Dedifferentiated amniotic fluid mesenchymal stem cell (primary cell): ENCODE data around the gene UNC5B.
"Not testable (repeated sequence)": the region's sequence is repeated elsewhere in the genome, so short reads cannot be mapped to it uniquely, and the experiment has no call there.

ENCODE experiments used
- DNase-seq: peaks from one replicate; pipeline ENCODE4 v3.0.0-alpha.2; 2016; ENCODE audit errors: extremely low spot score

UNC5B gene

DNA sequence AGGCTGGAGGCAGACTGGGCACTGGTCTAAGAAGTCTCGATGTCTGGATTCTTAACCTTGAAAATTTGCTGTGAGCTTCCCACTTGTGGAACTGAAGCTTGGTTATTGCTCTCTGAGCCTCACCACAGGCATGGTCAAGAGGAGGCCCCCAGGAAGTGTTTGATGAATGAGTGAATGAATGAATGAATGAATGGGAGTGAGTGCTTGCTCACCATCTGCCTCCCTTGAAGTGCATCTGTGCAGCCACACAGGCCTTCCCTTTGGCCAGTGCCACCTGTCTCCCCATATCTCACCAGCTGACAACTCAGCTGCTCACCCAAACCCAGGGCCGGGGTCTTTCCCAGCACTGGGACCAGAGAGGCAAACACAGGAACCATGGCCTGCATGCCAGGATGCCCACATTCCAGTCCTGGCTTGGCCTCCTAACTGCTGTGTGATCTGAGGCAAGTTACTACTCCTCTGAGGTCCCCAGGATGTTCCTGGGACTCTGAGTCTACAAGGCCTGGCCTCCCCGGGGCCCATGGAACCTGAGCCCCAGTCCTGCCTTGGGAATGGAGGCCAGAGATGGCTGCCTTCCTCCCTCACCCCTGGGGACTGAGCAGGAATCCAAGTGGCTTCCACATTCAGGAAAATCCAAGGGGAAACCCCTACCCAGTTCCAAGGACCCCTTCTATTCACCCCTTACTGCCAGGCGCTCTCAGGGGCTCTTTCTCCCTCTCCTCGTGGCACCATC is 55.3 kb downstream of the UNC5B start:
- DNase-seq = no peak

DNA sequence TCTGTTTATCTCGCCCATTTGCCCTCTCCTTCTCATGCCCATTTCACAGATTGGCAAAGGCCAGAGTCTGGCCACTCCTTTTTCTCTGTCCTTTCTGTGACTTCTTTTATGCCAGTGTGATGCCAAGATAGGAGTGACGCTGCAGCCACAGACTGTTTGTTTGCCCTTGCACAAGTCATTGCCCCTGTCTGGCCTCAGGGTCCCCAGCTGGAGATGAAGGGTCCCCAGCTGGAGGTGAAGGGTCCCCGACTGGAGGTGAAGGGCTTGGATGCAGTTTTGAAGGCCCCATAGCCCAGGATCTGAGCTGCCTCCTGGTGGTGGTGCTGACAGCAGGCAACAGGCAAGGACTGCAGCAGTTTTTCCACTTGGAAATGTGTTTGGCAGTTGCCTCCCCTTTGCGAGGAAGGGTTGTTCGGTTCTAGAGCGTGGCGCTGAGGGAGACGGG is 55.9 kb downstream of the UNC5B start:
- DNase-seq = peak; percentile 26

DNA sequence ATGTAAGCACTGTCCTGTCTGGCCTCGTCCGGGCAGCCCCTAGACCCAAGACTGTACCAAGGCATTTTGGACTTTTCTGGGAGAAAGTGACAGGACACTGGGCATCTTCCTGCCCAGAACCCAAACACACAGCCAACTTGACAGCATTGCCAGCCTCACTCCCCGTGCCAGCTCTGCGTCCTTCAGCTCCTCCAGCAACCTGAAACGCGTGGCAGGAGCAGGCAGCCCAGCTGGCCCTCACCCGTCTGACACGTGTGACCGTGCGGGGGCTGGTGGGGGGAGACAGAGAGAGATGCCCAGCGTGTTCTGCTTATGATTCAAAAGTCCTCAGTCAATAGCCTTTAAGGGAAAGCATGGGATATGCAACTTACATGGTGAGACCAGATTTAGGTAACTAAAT is 56.4 kb downstream of the UNC5B start:
- DNase-seq = no peak

DNA sequence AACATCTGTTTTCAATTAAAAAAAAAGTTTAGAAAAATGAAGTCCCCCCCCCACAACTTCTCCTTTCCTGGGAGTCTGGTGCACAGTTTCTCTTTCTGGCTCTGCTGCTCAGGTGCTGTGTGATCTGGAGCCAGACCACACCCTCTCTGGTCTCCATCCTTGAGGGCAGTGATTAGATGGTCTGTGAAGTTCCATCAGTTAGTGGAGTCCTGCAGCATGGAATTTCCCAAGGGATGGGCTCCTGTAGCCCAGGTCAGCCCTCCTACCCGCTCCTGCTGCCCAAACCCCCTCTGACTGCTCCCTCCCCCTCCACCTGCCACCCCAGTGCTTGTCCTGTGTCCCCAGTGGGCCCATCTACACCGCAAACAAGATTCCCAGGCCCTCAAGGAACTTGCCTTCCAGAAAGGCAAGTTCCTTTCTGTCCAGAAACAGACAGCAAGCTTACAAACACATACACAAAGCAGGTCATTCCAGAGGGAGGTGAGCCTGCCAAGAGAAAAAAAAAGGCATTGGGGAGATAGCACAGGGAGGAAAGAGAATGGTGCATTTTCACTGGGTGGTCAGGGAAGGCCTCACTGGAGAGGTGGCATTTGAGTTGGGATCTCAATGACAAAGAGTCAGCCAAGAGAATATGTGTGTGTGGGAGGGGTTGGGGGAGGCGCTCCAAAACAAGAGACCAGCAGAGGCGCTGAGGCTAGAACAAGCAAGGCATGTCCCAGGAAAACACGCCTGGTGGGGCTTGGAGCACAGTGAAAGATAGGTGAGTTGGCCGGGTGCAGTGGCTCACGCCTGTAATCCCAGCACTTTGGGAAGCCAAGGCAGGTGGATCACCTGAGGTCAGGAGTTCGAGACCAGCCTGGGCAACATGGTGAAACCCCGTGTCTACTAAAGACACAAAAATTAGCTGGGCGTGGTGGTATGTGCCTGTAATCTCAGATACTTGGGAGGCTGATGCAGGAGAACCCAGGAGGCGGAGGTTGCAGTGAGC is 57.2 kb downstream of the UNC5B start:
- DNase-seq = no peak

DNA sequence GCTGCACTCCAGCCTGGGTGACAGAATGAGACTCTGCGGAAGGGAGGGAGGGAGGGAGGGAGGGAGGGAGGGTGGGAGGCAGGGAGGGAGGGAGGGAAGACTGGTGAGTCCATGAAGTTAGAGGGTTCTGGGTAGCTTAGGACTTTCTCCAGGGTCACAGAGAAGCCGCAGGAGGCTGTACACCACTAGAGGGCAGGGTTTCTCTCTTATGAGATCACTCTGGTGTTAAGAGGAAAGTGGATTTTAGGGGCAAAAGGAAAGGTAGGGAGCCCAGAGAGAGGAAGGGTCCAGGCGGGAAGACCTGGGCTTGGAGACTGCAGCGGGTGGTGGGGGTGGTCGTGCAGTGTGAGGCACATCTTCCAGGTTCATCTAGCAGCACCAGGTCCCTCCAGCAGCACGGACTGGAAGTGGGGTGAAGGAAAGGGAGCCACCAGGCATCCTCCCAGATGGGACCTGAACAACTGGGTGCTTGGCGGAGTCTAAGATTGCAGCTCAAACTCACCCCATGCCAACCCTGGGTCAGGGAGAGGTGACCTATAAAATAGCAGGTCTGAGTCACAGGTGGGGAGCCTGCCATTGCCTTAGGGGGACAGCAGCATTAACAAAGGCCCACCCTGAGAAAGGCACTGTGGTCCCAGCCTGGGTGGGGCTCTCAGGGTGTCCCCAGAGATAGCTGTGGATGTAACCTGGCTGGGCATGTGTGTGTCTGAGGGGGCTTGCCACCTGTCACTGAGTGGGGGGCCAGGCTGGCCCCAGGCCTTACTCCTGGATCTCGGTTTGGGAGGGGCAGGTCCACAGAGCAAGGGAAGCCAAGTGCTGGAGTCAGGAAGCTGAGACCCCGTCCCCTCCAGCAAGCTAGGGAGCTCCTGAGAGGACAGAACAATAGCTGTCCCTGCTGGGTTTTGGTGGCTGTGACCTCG is 58.2 kb downstream of the UNC5B start:
- peak; percentile 62 for DNase-seq

DNA sequence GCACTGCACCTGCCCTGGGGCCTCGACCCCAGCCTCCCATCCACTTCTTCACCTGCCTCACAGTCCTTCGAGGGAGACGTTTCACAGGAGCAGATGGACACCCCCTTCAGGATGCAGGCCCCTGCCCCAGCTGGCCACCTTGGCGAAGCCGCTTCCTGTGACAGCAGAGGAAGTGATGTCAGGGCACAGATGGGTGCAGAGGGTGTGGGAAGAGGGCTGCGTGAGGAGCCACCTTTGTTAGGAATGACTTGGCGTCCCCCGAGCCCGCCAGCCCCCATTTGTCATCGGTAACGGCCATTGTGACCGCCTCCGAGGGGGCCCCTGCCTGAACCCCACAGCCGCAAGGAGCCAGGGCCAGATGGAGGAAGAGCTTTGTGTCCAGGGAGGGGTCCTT is 59.3 kb downstream of the UNC5B start:
- DNase-seq = no peak

DNA sequence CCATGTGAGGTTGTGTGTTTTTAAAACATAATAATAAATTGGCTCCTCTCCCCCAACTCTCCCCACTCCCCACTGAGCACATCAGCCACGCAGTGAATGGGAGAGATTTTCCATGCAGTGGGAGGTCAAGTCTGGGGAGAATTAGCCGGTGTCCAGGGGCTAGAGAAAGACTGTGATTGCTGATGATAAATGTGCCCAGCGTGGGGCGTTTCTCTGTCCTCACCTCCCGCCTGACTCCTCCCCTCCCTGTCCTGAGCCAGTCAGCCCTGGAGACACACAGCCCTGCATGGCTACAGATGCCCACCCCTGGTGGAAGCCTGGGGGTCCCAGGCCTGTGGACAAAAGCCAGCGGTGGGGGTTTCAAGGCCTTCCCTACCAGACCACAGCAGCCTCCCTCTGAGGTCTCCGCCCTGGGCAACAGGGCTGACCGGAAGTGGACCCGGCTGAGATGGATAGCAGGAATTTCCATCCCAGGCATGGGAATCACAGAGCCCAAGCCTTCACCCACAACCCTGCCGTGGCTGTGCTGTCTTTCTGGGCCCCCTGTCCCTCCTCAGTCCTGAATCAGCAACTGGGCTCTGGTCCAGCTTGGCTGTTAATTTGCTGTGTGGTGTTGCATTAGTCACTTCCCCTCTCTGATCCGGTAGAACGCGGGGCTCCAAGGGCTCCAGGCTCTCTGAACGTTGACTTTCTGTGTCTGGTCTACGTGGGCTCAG is 59.8 kb downstream of the UNC5B start:
- no peak for DNase-seq

DNA sequence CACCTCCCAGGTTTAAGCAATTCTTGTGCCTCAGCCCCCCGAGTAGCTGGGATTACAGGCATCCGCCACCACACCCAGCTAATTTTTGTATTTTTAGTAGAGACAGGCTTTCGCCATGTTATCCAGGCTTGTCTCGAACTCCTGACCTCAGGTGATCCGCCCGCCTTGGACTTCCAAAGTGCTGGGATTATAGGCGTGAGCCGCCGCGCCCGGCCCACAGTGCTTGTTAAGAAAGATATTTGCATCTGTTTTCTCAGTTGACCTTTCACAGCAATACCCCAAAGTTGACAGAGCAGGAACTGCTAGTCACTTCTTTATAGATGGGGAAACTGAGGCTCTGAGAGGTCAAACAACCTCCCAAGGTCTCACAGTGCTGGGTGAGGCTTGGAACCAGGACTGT is 60.6 kb downstream of the UNC5B start:
- DNase-seq = not testable (repeated sequence)

DNA sequence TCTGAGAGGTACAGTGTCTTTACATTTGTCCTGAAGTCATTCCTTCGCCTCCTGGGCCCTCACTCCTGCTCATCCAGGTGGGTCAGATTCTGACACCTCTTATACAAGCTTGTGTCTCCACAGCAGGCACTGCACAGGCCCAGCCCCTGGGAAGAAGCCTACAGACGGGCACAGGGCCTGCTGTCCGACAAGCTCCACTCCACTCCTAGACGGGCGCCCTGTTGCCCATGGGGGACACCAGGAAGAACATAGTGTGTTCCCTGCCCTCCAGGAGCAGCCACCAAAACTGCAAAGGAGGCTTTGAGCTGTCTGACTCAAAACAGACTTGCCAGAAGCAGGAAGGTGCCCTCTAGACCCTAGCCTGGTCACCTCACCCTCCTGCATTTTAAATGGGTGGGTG is 61.1 kb downstream of the UNC5B start:
- no peak for DNase-seq

DNA sequence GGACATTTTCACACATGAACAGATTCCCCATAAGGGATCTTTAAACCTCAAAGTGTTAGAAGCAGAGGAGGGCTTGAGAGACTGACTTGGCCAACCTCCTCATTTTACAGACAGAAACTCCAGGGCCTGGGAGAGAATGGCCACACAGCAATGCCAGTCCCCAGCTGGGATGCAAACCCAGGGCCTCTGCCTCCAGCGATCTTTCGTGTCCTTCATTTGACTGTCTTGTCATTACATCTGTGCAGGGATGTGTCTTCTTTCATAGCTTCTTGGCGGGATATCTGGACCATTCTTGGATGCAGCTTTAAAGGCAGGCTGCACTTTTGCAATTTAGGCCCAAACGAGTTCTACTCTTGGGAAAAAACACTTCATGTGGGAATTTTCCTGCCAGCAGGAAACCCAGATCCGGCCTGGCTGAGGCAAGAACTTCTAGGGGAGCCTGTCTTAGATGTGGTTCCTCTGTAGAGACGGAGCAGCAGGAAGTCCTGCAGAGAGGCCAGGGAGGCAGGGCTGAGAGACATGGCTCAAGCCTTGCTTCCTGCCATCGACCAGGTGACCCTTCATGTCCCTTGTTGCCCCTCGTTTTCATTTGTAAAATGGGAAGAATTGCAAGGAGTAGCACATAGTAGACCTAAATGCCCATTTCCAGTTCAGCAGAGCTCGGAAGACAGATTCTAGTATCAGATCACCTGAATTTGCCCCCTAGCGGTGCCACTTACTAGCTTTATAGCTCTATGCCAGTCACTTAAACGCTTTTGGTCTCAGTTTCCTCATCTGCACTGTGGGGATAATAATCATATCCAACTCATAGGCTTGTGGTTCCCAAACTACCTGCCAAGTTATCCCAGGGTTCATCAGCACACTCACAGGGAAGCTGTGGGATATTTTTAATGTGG is 62.8 kb downstream of the UNC5B start:
- DNase-seq = no peak

DNA sequence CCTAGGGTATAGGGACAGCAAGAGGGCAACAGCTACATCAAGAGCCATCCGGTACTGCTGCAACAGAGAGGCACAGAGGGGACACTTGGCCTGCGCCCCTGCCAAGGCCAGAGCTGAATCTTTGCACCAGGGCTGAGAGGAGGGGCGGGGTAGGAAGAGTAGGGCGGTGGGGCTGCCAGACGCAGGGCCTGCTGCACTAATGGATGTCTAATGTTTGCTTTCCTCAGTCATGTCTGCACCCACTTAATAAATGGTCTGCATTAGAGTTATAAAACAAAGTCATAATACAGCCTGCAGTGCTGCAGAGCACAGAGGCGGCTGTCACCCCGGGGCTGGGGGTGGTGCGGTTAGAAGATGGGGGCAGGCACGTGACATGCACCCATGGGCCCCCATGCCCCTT is 64.5 kb downstream of the UNC5B start:
- no peak for DNase-seq

DNA sequence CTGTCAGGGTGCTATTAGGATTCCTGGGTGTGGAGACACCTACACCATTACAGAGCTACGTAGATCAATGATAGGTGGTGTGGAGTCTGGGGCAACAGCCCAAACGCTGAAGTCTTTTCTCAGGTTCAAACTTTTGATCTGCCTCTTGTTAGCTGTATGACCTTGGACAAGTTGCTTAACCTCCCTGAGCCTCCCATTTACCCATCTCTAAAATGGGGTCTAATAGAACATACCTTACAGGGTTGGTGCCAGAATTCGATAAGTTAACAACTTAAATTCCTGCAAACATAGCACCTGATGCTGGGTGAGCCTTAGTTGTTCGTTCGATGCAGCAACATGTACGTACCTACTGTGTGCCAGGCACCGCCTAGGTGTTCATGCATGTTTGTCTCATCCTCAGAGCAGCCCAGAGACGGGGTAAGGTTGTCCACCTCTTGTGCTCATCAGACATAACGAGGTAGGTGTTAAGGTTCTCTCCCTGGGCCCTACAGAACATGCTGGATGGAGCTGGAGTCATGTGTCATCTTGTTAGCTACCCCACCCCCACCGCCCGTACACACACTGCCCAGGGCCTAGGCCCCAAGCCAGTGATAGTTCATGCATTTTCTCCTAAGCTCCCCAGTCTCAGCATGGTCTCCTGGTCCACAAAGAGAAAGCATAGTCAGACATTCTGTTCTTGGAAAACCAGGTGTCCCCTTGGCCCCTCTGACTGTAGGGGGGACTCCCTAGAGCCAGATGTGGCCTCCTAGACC is 65.7 kb downstream of the UNC5B start:
- no peak for DNase-seq

DNA sequence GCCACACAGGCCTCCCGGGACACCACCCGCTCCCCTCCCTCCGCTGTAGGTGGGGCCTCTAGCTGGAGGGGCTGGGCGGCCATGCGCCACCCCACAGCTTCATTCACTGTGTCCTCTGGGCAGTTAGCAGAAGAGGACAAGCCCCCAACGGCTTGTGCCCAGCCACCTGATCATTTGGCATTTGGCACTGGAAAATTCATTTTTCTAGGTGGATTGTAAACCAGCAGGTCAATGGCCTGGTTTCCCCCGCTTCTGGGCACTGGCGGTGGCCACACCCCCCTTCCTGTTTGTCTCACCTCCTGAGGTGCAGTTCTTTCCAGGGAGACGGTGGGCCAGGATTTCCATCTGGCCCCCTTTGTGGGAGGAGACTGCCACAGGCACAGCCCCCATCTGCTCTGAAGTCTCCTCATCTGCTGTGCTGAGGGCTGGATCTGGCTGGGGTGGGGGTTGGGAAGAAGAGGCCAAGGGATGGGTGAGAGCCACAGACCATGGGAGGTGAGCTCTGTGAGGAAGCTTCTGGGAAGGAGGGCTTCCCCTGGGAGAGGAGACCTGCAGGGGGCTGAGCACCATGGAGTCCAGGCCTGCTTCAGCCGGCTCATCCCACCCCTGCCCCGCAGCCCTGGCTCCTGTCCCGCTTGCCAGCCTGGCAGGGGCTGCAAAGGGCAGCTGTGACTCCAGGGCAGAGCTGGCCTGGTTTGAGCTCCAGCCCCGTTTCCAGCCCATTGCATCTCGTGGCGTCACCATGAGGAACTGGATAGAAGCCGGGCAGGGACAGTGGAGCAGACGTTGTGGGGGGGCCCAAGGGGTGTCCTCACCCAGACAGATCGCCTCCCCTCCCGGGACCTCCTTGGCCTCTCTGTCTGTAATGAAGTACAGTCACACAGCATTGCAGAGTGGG is 66.6 kb downstream of the UNC5B start:
- DNase-seq = no peak

DNA sequence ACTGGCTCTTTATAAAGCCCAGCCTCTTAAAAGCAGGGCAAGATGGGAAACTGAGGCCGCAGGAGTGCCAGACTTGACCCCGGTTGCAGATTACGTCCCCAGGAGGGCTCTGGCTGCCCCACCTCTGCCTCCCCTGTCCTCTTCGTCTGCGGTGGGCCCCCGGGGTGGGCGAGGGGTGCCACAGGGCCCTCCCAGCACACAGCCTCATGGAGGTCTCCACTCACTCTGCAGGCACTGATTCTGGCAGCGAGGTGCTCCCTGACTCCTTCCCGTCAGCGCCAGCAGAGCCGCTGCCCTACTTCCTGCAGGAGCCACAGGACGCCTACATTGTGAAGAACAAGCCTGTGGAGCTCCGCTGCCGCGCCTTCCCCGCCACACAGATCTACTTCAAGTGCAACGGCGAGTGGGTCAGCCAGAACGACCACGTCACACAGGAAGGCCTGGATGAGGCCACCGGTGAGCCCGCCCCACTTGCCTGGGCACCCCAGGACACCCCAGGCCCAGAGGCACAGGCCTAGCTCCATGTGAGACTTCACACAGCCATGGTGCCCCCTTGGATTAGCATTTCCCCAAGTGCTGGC is 67.3 kb downstream of the UNC5B start:
- no peak for DNase-seq

DNA sequence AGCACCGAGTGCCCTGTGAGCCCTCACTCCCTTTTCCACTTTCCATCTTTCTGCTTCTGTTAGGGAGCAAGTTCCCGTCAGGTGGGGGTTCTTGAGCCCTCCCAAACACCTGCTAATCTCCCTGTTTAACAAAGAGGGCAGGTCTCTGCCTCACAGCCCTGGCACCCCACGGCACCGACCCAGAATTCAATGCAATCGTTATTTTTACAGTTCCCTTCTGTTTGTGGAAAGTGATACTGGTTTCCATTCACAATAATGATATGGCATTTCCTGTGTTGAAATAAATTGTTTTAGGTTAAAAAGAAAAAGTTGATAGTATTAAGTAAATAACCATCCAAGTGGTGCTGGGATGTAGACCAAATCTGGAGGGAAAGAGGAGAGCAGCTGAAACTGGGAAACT is 67.8 kb downstream of the UNC5B start:
- DNase-seq = no peak

DNA sequence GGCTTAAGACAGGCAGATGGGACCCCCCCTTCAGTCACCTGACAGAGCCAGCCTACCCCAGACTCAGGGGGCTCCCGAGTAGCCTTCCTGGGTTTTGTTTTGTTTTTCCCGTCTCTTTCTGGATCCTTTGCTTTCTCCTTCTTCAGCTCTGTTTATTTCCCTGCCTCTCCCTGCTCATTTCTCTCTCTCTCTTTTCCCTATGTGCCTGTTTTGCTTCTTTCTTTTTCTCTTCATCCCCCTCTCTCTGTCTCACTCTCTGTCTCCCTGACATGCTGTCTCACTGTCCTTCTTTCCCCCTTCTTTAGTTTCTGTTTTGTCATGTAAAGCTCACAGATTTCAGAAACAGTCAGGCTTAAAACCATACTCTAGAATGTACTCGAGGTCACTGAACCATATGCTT is 68.5 kb downstream of the UNC5B start:
- DNase-seq = no peak

DNA sequence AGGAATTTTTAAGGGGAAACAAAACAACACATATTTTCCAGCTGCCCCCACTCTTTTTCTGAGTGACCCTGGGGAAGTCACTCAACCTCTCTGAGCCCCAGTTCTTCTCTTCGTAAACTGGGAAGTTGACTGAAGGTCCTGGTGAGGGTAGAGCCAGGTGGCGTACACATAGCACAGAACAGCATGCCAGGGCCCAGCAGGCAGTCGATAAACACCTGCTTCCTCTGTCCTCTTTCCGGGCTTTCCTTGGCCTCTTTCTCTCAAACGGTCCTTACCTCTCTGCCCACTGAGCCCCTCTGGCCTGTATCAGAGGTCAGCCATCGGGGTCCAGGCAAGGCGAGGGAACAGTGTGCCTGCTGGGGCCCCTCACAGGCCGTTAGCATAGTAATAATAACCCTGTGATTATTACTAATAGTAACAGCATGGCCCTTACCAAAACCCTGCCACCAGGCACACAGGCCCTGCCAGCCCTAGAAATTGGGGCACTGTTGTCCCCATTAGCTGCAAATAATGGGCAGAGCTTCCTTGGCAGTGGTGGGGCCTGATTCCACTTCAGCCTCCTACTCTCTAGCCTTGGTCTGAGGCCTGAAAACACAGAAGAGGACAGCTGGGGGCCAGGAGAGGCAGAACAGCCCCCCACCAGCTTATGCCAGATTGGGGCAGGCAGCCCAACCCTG is 69.4 kb downstream of the UNC5B start:
- no peak for DNase-seq

DNA sequence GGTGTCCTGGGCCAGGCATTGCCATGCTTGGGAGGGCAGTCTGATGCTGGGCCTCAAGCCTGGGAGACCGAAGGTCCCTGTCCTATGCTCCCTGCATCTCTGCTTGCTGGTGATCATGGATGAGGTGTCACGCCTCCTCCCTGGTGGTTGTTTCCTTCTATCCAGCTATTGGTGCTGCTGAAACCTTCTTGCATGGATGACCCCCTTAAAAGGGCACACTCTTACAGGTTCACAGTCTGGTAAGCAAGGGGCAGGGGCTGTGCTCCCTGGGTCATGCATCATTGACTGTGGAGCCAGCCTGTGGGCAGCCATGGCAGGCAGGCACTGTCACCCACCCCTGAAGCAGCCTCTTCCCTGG is 69.9 kb downstream of the UNC5B start:
- no peak for DNase-seq
